ENCODE measurements around the gene TEX29.

DNA sequence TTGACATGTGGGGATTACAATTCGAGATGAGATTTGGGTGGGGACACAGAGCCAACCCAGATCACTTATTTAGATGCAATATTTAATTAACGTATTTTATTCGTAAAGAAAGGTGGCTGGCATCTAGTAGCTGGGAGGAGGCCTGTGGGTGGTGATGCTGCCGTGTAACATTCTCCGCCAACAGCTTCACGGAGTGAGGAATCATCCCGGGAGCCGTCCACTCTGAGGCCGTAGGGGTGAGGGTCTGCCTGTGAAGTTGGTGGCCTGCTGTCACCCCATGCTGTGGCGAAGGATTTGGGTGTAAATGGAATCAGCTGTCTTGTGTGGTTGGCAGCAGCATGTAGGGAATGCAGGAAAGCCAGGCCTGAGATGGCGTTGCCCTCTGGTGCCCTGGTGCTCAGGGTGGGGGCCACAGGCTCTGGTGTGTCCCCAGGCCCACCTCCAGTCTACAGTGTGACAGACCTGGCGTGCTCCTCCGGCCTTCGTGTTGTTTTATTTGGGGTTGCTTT is 3.3 kb upstream of the TEX29 start:
- no peak for TF ChIP-seq RAD21 (IDR thresholded peaks at IDR 0.05; ENCODE audit: low read length)
- TF ChIP-seq JUND (IDR thresholded peaks at IDR 0.05), result no peak
- TF ChIP-seq GABPA (IDR thresholded peaks at IDR 0.05; ENCODE audit: low read depth), result no peak
- TF ChIP-seq, protein P1, sequence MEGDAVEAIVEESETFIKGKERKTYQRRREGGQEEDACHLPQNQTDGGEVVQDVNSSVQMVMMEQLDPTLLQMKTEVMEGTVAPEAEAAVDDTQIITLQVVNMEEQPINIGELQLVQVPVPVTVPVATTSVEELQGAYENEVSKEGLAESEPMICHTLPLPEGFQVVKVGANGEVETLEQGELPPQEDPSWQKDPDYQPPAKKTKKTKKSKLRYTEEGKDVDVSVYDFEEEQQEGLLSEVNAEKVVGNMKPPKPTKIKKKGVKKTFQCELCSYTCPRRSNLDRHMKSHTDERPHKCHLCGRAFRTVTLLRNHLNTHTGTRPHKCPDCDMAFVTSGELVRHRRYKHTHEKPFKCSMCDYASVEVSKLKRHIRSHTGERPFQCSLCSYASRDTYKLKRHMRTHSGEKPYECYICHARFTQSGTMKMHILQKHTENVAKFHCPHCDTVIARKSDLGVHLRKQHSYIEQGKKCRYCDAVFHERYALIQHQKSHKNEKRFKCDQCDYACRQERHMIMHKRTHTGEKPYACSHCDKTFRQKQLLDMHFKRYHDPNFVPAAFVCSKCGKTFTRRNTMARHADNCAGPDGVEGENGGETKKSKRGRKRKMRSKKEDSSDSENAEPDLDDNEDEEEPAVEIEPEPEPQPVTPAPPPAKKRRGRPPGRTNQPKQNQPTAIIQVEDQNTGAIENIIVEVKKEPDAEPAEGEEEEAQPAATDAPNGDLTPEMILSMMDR (IDR thresholded peaks at IDR 0.05), result no peak
- TF ChIP-seq, protein P2, sequence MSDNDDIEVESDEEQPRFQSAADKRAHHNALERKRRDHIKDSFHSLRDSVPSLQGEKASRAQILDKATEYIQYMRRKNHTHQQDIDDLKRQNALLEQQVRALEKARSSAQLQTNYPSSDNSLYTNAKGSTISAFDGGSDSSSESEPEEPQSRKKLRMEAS (IDR thresholded peaks at IDR 0.05; ENCODE audit: low read depth), result no peak
- no peak for TF ChIP-seq FOSL2 (IDR thresholded peaks at IDR 0.05; ENCODE audit: borderline replicate concordance, low read depth)
- TF ChIP-seq, protein P3, sequence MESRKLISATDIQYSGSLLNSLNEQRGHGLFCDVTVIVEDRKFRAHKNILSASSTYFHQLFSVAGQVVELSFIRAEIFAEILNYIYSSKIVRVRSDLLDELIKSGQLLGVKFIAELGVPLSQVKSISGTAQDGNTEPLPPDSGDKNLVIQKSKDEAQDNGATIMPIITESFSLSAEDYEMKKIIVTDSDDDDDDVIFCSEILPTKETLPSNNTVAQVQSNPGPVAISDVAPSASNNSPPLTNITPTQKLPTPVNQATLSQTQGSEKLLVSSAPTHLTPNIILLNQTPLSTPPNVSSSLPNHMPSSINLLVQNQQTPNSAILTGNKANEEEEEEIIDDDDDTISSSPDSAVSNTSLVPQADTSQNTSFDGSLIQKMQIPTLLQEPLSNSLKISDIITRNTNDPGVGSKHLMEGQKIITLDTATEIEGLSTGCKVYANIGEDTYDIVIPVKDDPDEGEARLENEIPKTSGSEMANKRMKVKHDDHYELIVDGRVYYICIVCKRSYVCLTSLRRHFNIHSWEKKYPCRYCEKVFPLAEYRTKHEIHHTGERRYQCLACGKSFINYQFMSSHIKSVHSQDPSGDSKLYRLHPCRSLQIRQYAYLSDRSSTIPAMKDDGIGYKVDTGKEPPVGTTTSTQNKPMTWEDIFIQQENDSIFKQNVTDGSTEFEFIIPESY (IDR thresholded peaks at IDR 0.05; ENCODE audit: borderline replicate concordance, low read depth), result no peak

Data from SK-N-SH (cell line).